Bronchial smooth muscle cell (primary cell): ENCODE data around the gene XCR1. TPM values are rescaled to one million over a fixed set of nuclear protein-coding genes. Genes with fewer than 3 reads are reported as not detected.

Experiments
- total RNA-seq: library from RNA; depleted of rRNA; stranded (reverse); fragments of >200 nt; gene quantifications from 2 replicates; pipeline ENCODE4 v1.2.1, GENCODE V29; 2014

The XCR1 gene, protein sequence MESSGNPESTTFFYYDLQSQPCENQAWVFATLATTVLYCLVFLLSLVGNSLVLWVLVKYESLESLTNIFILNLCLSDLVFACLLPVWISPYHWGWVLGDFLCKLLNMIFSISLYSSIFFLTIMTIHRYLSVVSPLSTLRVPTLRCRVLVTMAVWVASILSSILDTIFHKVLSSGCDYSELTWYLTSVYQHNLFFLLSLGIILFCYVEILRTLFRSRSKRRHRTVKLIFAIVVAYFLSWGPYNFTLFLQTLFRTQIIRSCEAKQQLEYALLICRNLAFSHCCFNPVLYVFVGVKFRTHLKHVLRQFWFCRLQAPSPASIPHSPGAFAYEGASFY
- total RNA-seq: under 0.01 TPM in 1 of 2 replicates, not detected in the other

GRCh38 chr3:46027021-46027705 is at the start of gene XCR1:
Gene XCR1, minus strand, starts transcription at chr3:46027483. Its CDS starts 5,536 bp downstream, at chr3:46021947.

GRCh38 chr3:45995236-45996192 is 31.8 kb downstream of the XCR1 start, which contains the start of gene FYCO1:
Gene FYCO1, minus strand, starts transcription at chr3:45995824. Its CDS starts 10,914 bp downstream, at chr3:45984910.

Other genes starting within 250 kb of the XCR1 start
- not detected in 2 replicates for gene SLC6A20, start 230.9 kb downstream of the XCR1 start, total RNA-seq
- gene LZTFL1, start 185.4 kb downstream of the XCR1 start, total RNA-seq: 10.7 and 12.5 TPM in 2 replicates
- not detected in 2 replicates for gene CCR9, start 140.9 kb downstream of the XCR1 start, total RNA-seq
- not detected in 2 replicates for gene CXCR6, start 84.0 kb downstream of the XCR1 start, total RNA-seq
- 29.7 and 30.9 TPM in 2 replicates for gene FYCO1, start 31.7 kb downstream of the XCR1 start, total RNA-seq
- gene CCR1, start 180.8 kb upstream of the XCR1 start, total RNA-seq: 0.63 and 1.5 TPM in 2 replicates
- gene CCR3, start 215.0 kb upstream of the XCR1 start, total RNA-seq: 0.09 TPM in 1 of 2 replicates, not detected in the other